Brain microvascular endothelial cell (primary cell): ENCODE results near the gene GBGT1.

Experiments used
- DNase-seq: peaks from one replicate; pipeline ENCODE4 v3.0.0-alpha.2; 2020
- H3K27ac ChIP-seq: fragments of 250-450 bp; sonication (Bioruptor Pico); 2 replicates; pipeline ENCODE4 v1.5.1; 2020; ENCODE audit warnings: mild to moderate bottlenecking, moderate library complexity
- H3K27me3 ChIP-seq: fragments of 250-450 bp; sonication (Bioruptor Pico); replicated peaks from 2 replicates; pipeline ENCODE4 v1.5.1; 2020; ENCODE audit warnings: mild to moderate bottlenecking
- H3K36me3 ChIP-seq: fragments of 250-450 bp; sonication (Bioruptor Pico); replicated peaks from 2 replicates; pipeline ENCODE4 v1.5.1; 2020; ENCODE audit warnings: mild to moderate bottlenecking
- H3K4me3 ChIP-seq: 2 replicates; pipeline ENCODE4 v1.5.1; 2011; ENCODE audit warnings: low read depth, mild to moderate bottlenecking, control low read depth, low read length, moderate library complexity
- CTCF ChIP-seq: IDR thresholded peaks from 2 replicates; pipeline ENCODE4 v1.5.1; 2011; ENCODE audit warnings: low read depth, mild to moderate bottlenecking, moderate library complexity, low read length, control low read depth, inconsistent platforms; ENCODE audit errors: missing control alignments
- in situ Hi-C: cut with HindIII; loops from 2 replicates; pipeline ENCODE4 v1.10.0; 2017; ENCODE audit warnings: low sequenced_read_pairs, low pct_ligation_motif_present

GBGT1 gene

DNA sequence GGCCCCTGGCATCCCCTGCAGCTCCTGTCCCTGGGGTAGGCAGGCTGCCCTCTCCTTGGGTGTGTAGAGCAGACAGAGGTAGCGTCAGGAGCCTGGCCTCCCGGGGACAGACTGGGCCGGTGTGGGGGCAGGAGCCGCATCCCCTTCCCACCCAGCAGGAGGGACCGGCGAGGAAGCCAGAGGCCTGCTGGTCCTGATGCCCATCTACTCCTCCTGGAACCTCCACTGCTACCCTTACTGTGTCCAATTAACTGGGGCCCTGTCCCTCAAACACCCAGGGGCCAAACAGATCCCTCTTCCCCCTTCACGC, 58.3 kb downstream of the GBGT1 start:
- no peak overlapping the region for H3K4me3 ChIP-seq
- no peak for DNase-seq
- in situ Hi-C loops: no loop called here
- no peak for TF ChIP-seq CTCF
- H3K27me3 ChIP-seq: no peaks in the 10 kb centered on the region
- no peak overlapping the region for H3K27ac ChIP-seq
- H3K36me3 ChIP-seq: peaks cover 55% of the 10 kb centered on the region

DNA sequence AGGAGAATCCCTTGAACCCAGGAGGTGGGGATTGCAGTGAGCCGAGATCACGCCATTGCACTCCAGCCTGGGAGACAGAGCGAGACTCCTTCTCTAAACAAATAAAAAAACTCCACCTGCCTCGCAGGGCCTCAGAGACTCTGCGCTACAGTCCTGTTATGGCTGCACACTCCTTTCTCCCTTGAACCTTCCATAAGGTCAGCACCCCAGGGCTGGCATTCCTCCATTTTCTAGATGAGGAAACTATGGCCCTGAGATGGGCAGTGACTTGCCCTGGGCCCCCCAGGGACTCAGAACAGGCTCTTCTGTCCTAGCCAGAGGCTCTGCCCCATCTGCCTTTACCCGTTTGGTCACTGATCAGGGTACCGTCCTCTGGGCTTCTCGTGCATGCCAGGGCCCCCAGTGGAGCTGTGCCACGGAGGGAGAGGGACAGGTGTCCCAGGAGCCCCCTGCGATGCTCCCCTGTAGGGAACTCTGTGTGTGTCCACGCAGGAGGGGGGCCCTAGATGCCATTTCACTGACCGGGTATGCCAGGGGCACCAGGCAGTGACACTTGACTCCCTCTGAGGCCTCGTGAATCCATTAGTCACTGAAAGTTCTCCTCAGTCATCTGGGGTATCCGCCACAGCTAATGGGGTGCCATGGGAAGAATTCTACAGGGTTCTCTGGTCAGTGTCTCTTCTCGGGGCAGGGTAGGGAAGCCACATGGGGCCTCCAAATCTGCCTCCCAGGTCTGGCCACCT, 58.8 kb downstream of the GBGT1 start:
- H3K36me3 ChIP-seq: peaks cover 61% of the 10 kb centered on the region
- in situ Hi-C loops: no loop called here
- no peak overlapping the region for H3K27ac ChIP-seq
- DNase-seq: no peak
- H3K27me3 ChIP-seq: no peaks in the 10 kb centered on the region
- no peak overlapping the region for H3K4me3 ChIP-seq
- TF ChIP-seq CTCF: no peak

DNA sequence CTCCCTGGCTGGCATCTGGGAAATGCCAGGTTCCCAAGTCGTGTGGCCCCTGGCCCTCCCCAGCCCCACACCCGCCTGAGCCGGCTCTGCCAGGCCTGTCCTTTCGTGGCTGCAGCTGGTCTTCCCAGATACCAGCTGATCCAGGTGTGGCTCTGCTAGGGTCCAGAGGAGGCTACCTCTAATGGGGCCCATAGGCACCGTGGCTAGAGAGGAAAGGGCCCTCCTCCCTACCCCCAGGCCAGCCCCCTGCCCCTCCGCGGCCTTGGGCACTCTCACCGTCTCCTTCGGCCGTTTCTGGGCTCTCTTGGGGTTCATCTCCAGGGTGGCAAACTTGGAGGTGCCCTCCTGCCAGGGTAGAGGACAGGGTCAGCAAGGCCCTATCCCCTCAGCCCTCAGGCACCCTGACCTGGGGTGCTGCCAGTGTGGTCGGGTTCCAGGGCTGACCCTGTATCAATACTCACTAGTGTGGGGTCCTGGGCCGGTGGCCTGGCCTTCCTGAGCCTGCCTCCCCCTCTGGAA, 59.7 kb downstream of the GBGT1 start:
- no peak overlapping the region for H3K4me3 ChIP-seq
- in situ Hi-C loops: no loop called here
- H3K27ac ChIP-seq: no peak overlapping the region
- H3K36me3 ChIP-seq: peaks cover 61% of the 10 kb centered on the region
- TF ChIP-seq CTCF: no peak
- no peaks in the 10 kb centered on the region for H3K27me3 ChIP-seq
- no peak for DNase-seq

GRCh38 chr9:133103183-133103986, 60.3 kb downstream of the GBGT1 start:
- H3K27me3 ChIP-seq: no peaks in the 10 kb centered on the region
- H3K36me3 ChIP-seq: peaks cover 59% of the 10 kb centered on the region
- TF ChIP-seq CTCF: peak; percentile 97
- no peak overlapping the region for H3K4me3 ChIP-seq
- no peak for DNase-seq
- no peak overlapping the region for H3K27ac ChIP-seq
- in situ Hi-C loops: no loop called here
